HCT116 (cell line): ENCODE data around the gene PDLIM5. TPM values are rescaled to one million over a fixed set of nuclear protein-coding genes. Genes with fewer than 3 reads are reported as not detected.

Source experiments
- ATAC-seq: fragments of 200-7000 bp; cut with Tn5 transposase; 2 replicates; pipeline ENCODE4 v1.9.1; 2020; ENCODE audit warnings: mild to moderate bottlenecking, moderate library complexity
- BruUV-seq: library from RNA; stranded (reverse); fragments of 400-500 nt; replicated peaks from 2 replicates; lab custom pipeline; 2021; lab: Mats Ljungman, UMichigan
- CTCF ChIA-PET: fragments of 300-600 bp; sonication (Branson Sonifier 250); formaldehyde crosslinking; loops from one replicate; lab custom pipeline; 2021; ENCODE audit warnings: antibody characterized with exemption; lab: Charles Lee
- POLR2A ChIA-PET: fragments of 300-600, 350-600 bp; sonication (Branson Sonifier 250); formaldehyde crosslinking; loops from one replicate; lab custom pipeline; 2021; ENCODE audit warnings: antibody characterized with exemption; lab: Charles Lee
- RAD21 ChIA-PET, 2 experiments: fragments of 300-600 bp; sonication (Branson Sonifier 250); formaldehyde crosslinking; loops; one replicate each; lab custom pipeline; 2023; ENCODE audit warnings: low total read pairs in 2 of 2; ENCODE audit not compliant: uncharacterized antibody in 2 of 2, unreplicated experiment in 2 of 2, low non-redundant PET in 1 of 2; lab: Charles Lee
- DNase-seq: peaks from one replicate; pipeline ENCODE4 v3.0.0-alpha.2; 2010; ENCODE audit warnings: low read depth, low spot score
- H2AFZ ChIP-seq: fragments of 200-600 bp; shearing (Covaris generic), sonication (generic); 2 replicates; pipeline ENCODE4 v1.6.1; 2017; ENCODE audit warnings: low read depth, mixed run types, mixed read lengths, antibody characterized with exemption, low read length; ENCODE audit not compliant: poor library complexity, severe bottlenecking
- H3K27ac ChIP-seq: 2 replicates; pipeline ENCODE4 v1.5.1; 2012; ENCODE audit warnings: low read depth, low read length
- H3K27me3 ChIP-seq: fragments of 200-600 bp; sonication (generic); 2 replicates; pipeline ENCODE4 v1.6.1; 2016; ENCODE audit warnings: mixed run types, low read length, mixed read lengths; ENCODE audit not compliant: insufficient read depth
- H3K36me3 ChIP-seq, 2 experiments: fragments of 200-500 bp in 1 of 2; fragments of 200-600 bp in 1 of 2; sonication (Bioruptor generic) in 1 of 2; sonication (generic) in 1 of 2; 2 replicates each; pipeline versions ENCODE4 v1.5.1 to v1.6.1; 2014 to 2016; ENCODE audit warnings: low read length in 2 of 2, inconsistent platforms in 1 of 2, mixed read lengths in 1 of 2, mixed run types in 1 of 2; ENCODE audit not compliant: insufficient read depth in 2 of 2, control insufficient read depth in 1 of 2
- H3K4me1 ChIP-seq, 2 experiments: fragments of 200-600 bp in 1 of 2; sonication (generic) in 1 of 2; 2 replicates each; pipeline versions ENCODE4 v1.5.1 to v1.6.1; 2012 to 2017; ENCODE audit warnings: low read length in 2 of 2, inconsistent platforms in 1 of 2, mild to moderate bottlenecking in 1 of 2, mixed read lengths in 1 of 2, mixed run types in 1 of 2, moderate library complexity in 1 of 2; ENCODE audit not compliant: insufficient read depth in 2 of 2, control insufficient read depth in 1 of 2
- H3K4me2 ChIP-seq: fragments of 200-600 bp; sonication (generic); 2 replicates; pipeline ENCODE4 v1.6.1; 2017; ENCODE audit warnings: mixed run types, low read length, mixed read lengths
- H3K4me3 ChIP-seq, 2 experiments: fragments of 200-600 bp in 1 of 2; sonication (generic) in 1 of 2; replicated peaks in 1 of 2; 2 replicates each; pipeline ENCODE4 v1.5.1; 2011 to 2016; ENCODE audit warnings: low read length in 2 of 2, control low read depth in 1 of 2, low read depth in 1 of 2, mild to moderate bottlenecking in 1 of 2, mixed read lengths in 1 of 2, mixed run types in 1 of 2
- H3K79me2 ChIP-seq: fragments of 200-600 bp; sonication (generic); 2 replicates; pipeline ENCODE4 v1.6.1; 2017; ENCODE audit warnings: mild to moderate bottlenecking, mixed run types, low read length, moderate library complexity, mixed read lengths; ENCODE audit not compliant: insufficient read depth
- H3K9ac ChIP-seq: fragments of 200-600 bp; sonication (generic); 2 replicates; pipeline ENCODE4 v1.6.1; 2016; ENCODE audit warnings: low read length, mixed read lengths
- H3K9me2 ChIP-seq: fragments of 200-600 bp; sonication (generic), shearing (Covaris generic); 2 replicates; pipeline ENCODE4 v1.6.1; 2017; ENCODE audit warnings: mixed run types, mild to moderate bottlenecking, moderate library complexity; ENCODE audit not compliant: insufficient read depth
- H3K9me3 ChIP-seq, 2 experiments: fragments of 200-500 bp in 1 of 2; fragments of 200-600 bp in 1 of 2; sonication (Bioruptor generic) in 1 of 2; sonication (generic) in 1 of 2; 2 replicates each; pipeline ENCODE4 v1.6.1; 2014 to 2017; ENCODE audit warnings: low read length in 2 of 2, mixed read lengths in 2 of 2, inconsistent platforms in 1 of 2, low read depth in 1 of 2, mild to moderate bottlenecking in 1 of 2, mixed run types in 1 of 2, moderate library complexity in 1 of 2; ENCODE audit not compliant: control insufficient read depth in 1 of 2, insufficient read depth in 1 of 2
- H4K20me1 ChIP-seq: fragments of 200-600 bp; sonication (generic), shearing (Covaris generic); 2 replicates; pipeline ENCODE4 v1.6.1; 2017; ENCODE audit warnings: mixed run types, mild to moderate bottlenecking, moderate library complexity; ENCODE audit not compliant: insufficient read depth
- CBX3 ChIP-seq: IDR thresholded peaks from 2 replicates; pipeline ENCODE4 v1.6.1; 2012; ENCODE audit warnings: low read depth
- CEBPB ChIP-seq: IDR thresholded peaks from 2 replicates; pipeline ENCODE4 v1.6.1; 2012; ENCODE audit warnings: low read depth
- CTCF ChIP-seq, 3 experiments: fragments of 200-600 bp in 1 of 3; sonication (generic) in 1 of 3; IDR thresholded peaks in 2 of 3; conservative IDR thresholded peaks in 1 of 3; 2 replicates each; pipeline ENCODE4 v1.5.1; 2012 to 2017; ENCODE audit warnings: low read depth in 2 of 3, low read length in 2 of 3, antibody characterized with exemption in 1 of 3, borderline replicate concordance in 1 of 3, control low read depth in 1 of 3, mild to moderate bottlenecking in 1 of 3, mixed read lengths in 1 of 3, mixed run types in 1 of 3, moderate library complexity in 1 of 3; ENCODE audit not compliant: insufficient read depth in 1 of 3
- EGR1 ChIP-seq: IDR thresholded peaks from 2 replicates; pipeline ENCODE4 v1.6.1; 2012; ENCODE audit warnings: low read depth
- EZH2 ChIP-seq: fragments of 200-600 bp; sonication (generic); IDR thresholded peaks from 2 replicates; pipeline ENCODE4 v1.6.1; 2017; ENCODE audit warnings: antibody characterized with exemption, mixed run types
- EZH2phosphoT487 ChIP-seq: fragments of 200-600 bp; IDR thresholded peaks from 2 replicates; pipeline ENCODE4 v1.6.1; 2018; ENCODE audit warnings: antibody characterized with exemption, borderline replicate concordance
- JUND ChIP-seq: IDR thresholded peaks from 2 replicates; pipeline ENCODE4 v1.6.1; 2012
- POLR2AphosphoS5 ChIP-seq: IDR thresholded peaks from 2 replicates; pipeline ENCODE4 v1.6.1; 2011; ENCODE audit warnings: mild to moderate bottlenecking, low read depth, low read length, moderate library complexity
- RAD21 ChIP-seq: IDR thresholded peaks from 2 replicates; pipeline ENCODE4 v1.6.1; 2012; ENCODE audit warnings: low read depth, mild to moderate bottlenecking
- REST ChIP-seq: IDR thresholded peaks from 2 replicates; pipeline ENCODE4 v1.6.1; 2012; ENCODE audit warnings: low read depth
- SRF ChIP-seq: IDR thresholded peaks from 2 replicates; pipeline ENCODE4 v1.6.1; 2012; ENCODE audit warnings: low read depth
- ZFX ChIP-seq: fragments of 450-650 bp; IDR thresholded peaks from 2 replicates; pipeline ENCODE4 v1.6.1; 2017
- intact Hi-C: fragments of 100-400 bp; cut with micrococcal nuclease; formaldehyde crosslinking; loops from 2 replicates; pipeline ENCODE4 v1.10.0; 2022
- total RNA-seq: library from RNA; stranded (reverse); gene quantifications from one replicate; pipeline ENCODE4 v1.2.1, GENCODE V29; 2021; ENCODE audit not compliant: unreplicated experiment

PDLIM5 gene
- total RNA-seq, 1 experiment from 2014 or later: 130 TPM

GRCh38 chr4:94453391-94453963 is 1.7 kb downstream of the PDLIM5 start:
- H4K20me1 ChIP-seq: 0 out of 2 replicates have a peak, but pooled peaks cover 3% of the 10 kb centered on the region
- peaks cover 10 to 17% of the 10 kb centered on the region in 2 experiments; a peak in 3 of 4 replicates for H3K36me3 ChIP-seq
- POLR2A ChIA-PET: no interaction called here
- DNase-seq (no peak), ATAC-seq (no peak)
- peaks cover 65% of the 10 kb centered on the region for H3K79me2 ChIP-seq
- H3K9ac ChIP-seq: peak overlapping the region; percentile 77
- peak overlapping the region; percentile 92 for H3K4me2 ChIP-seq
- no peak overlapping the region for H2AFZ ChIP-seq
- BruUV-seq: no TSS peak
- peaks cover 39 to 42% of the 10 kb centered on the region in 2 experiments for H3K4me1 ChIP-seq
- H3K9me3 ChIP-seq: no peaks in the 10 kb centered on the region
- TF ChIP-seq EZH2: no peak
- TF ChIP-seq POLR2AphosphoS5: no peak
- CTCF ChIA-PET: no interaction called here
- H3K27me3 ChIP-seq: no peaks in the 10 kb centered on the region
- no peaks in the 10 kb centered on the region for H3K9me2 ChIP-seq
- RAD21 ChIA-PET: no interaction called here
- intact Hi-C loops: no loop called here
- peak overlapping the region; percentile 70 to 78 for H3K4me3 ChIP-seq
- peak overlapping the region; percentile 86; the same call in 1 of the 2 replicates for H3K27ac ChIP-seq

GRCh38 chr4:94454405-94454804 is 2.7 kb downstream of the PDLIM5 start:
- ATAC-seq: no peak
- BruUV-seq: no TSS peak
- TF ChIP-seq EGR1: no peak
- no peak for TF ChIP-seq SRF
- no peak for TF ChIP-seq RAD21
- no peak for TF ChIP-seq CBX3
- no peak for TF ChIP-seq ZFX
- no peak for TF ChIP-seq CEBPB
- no peak for TF ChIP-seq CTCF (IDR thresholded peaks at IDR 0.05 in 2 of 3, conservative IDR thresholded peaks at IDR 0.05 in 1 of 3; ENCODE audit: borderline replicate concordance in 1 of 3, insufficient read depth in 1 of 3, low read depth in 2 of 3, low read length in 2 of 3)
- no peak for TF ChIP-seq EZH2phosphoT487
- no peak for TF ChIP-seq REST
- no peak for TF ChIP-seq POLR2AphosphoS5
- TF ChIP-seq JUND: no peak

More at GRCh38 chr4:94454405-94454804, 2.7 kb downstream of the PDLIM5 start:
- Histone ChIP-seq H3K36me3 (peaks cover 10 to 17% of the 10 kb centered on the region in 2 experiments; a peak in 3 of 4 replicates), H3K9me2 (no peaks in the 10 kb centered on the region), H3K4me3 (no peak overlapping the region), H3K4me1 (peaks cover 39 to 41% of the 10 kb centered on the region in 2 experiments), H2AFZ (no peak overlapping the region), H3K79me2 (peaks cover 74% of the 10 kb centered on the region), H3K4me2 (no peak overlapping the region), H4K20me1 (0 out of 2 replicates have a peak, but pooled peaks cover 3% of the 10 kb centered on the region), H3K9ac (no peak overlapping the region), H3K9me3 (no peaks in the 10 kb centered on the region), H3K27me3 (no peaks in the 10 kb centered on the region), H3K27ac (no peak overlapping the region)
- RAD21 ChIA-PET: no interaction called here
- intact Hi-C loops: no loop called here
- POLR2A ChIA-PET: no interaction called here
- CTCF ChIA-PET: no interaction called here
- no peak for DNase-seq
